Neural cell (in vitro differentiated cells): ENCODE results near the gene RFTN1. TPM values are rescaled to one million over a fixed set of nuclear protein-coding genes. Genes with fewer than 3 reads are reported as not detected.

Experiments used
- H2AFZ ChIP-seq: fragments of 200-600, 300-800 bp; sonication (generic), shearing (Covaris generic); 2 replicates; pipeline ENCODE4 v1.6.0; 2014; ENCODE audit warnings: low read depth, mild to moderate bottlenecking, antibody characterized with exemption, low read length, moderate library complexity
- H3F3A ChIP-seq: fragments of 200-600 bp; shearing (Covaris generic); 2 replicates; pipeline ENCODE4 v1.6.1; 2016; ENCODE audit warnings: mild to moderate bottlenecking, moderate library complexity, mixed read lengths, antibody characterized with exemption, low read length; ENCODE audit not compliant: insufficient read depth, poor library complexity, severe bottlenecking
- H3K27ac ChIP-seq: fragments of 200-600, 300-800 bp; sonication (generic), shearing (Covaris generic); 2 replicates; pipeline ENCODE4 v1.5.1; 2014; ENCODE audit warnings: mild to moderate bottlenecking, low read length, moderate library complexity
- H3K27me3 ChIP-seq: fragments of 300-800, 200-600 bp; sonication (generic), shearing (Covaris generic); 2 replicates; pipeline ENCODE4 v1.6.0; 2014; ENCODE audit warnings: mild to moderate bottlenecking, low read depth, low read length, moderate library complexity; ENCODE audit not compliant: insufficient read depth
- H3K36me3 ChIP-seq: fragments of 300-800, 200-600 bp; sonication (generic), shearing (Covaris generic); 2 replicates; pipeline ENCODE4 v1.5.1; 2014; ENCODE audit warnings: mild to moderate bottlenecking, antibody characterized with exemption, low read length, moderate library complexity; ENCODE audit not compliant: insufficient read depth
- H3K4me2 ChIP-seq: fragments of 300-800, 200-600 bp; sonication (generic), shearing (Covaris generic); 2 replicates; pipeline ENCODE4 v1.6.0; 2014; ENCODE audit warnings: mild to moderate bottlenecking, low read length
- H3K4me3 ChIP-seq: fragments of 300-800, 200-600 bp; sonication (generic), shearing (Covaris generic); 2 replicates; pipeline ENCODE4 v1.5.1; 2014; ENCODE audit warnings: mild to moderate bottlenecking, low read length, moderate library complexity
- H3K79me2 ChIP-seq: fragments of 200-600 bp; shearing (Covaris generic); replicated peaks from 2 replicates; pipeline ENCODE4 v1.6.0; 2014; ENCODE audit warnings: mild to moderate bottlenecking, low read length, moderate library complexity; ENCODE audit not compliant: insufficient read depth
- H3K9ac ChIP-seq: fragments of 300-800, 200-600 bp; sonication (generic), shearing (Covaris generic); 2 replicates; pipeline ENCODE4 v1.6.1; 2016; ENCODE audit warnings: mild to moderate bottlenecking, low read length, mixed read lengths
- H3K9me2 ChIP-seq: fragments of 200-600 bp; shearing (Covaris generic); 2 replicates; pipeline ENCODE4 v1.6.1; 2016; ENCODE audit warnings: mild to moderate bottlenecking, low read length, mixed read lengths; ENCODE audit not compliant: insufficient read depth
- H3K9me3 ChIP-seq: fragments of 200-600, 300-800 bp; sonication (generic), shearing (Covaris generic); 2 replicates; pipeline ENCODE4 v1.6.1; 2016; ENCODE audit warnings: mild to moderate bottlenecking, mixed run types, low read length, moderate library complexity, mixed read lengths
- H4K20me1 ChIP-seq: fragments of 200-600 bp; shearing (Covaris generic); 2 replicates; pipeline ENCODE4 v1.6.1; 2016; ENCODE audit warnings: mild to moderate bottlenecking, mixed run types; ENCODE audit not compliant: insufficient read depth
- CTCF ChIP-seq: fragments of 450-650 bp; IDR thresholded peaks from 2 replicates; pipeline ENCODE4 v1.5.1; 2014; ENCODE audit warnings: antibody characterized with exemption, mild to moderate bottlenecking, moderate library complexity; ENCODE audit not compliant: poor library complexity, severe bottlenecking
- EP300 ChIP-seq: fragments of 450-650 bp; conservative IDR thresholded peaks from 2 replicates; pipeline ENCODE4 v1.6.1; 2014; ENCODE audit warnings: antibody characterized with exemption, mild to moderate bottlenecking, moderate library complexity; ENCODE audit not compliant: poor library complexity, severe bottlenecking
- EZH2 ChIP-seq: fragments of 200-600, 300-800 bp; shearing (Covaris generic), sonication (generic); IDR thresholded peaks from 2 replicates; pipeline ENCODE4 v1.6.1; 2014; ENCODE audit warnings: antibody characterized with exemption, low read length, borderline replicate concordance, mild to moderate bottlenecking; ENCODE audit not compliant: insufficient read depth, poor library complexity, severe bottlenecking
- MXI1 ChIP-seq: fragments of 450-650 bp; conservative IDR thresholded peaks from 2 replicates; pipeline ENCODE4 v1.6.1; 2014; ENCODE audit warnings: antibody characterized with exemption, mild to moderate bottlenecking; ENCODE audit not compliant: poor library complexity, severe bottlenecking
- POLR2AphosphoS5 ChIP-seq: IDR thresholded peaks from 2 replicates; pipeline ENCODE4 v1.6.1; 2012
- RAD21 ChIP-seq: fragments of 450-650 bp; conservative IDR thresholded peaks from 2 replicates; pipeline ENCODE4 v1.6.1; 2014; ENCODE audit warnings: antibody characterized with exemption, mild to moderate bottlenecking, moderate library complexity
- REST ChIP-seq: IDR thresholded peaks from 2 replicates; pipeline ENCODE4 v1.6.1; 2012; ENCODE audit warnings: borderline replicate concordance
- SMC3 ChIP-seq: fragments of 450-650 bp; conservative IDR thresholded peaks from 2 replicates; pipeline ENCODE4 v1.6.1; 2014; ENCODE audit warnings: antibody characterized with exemption, mild to moderate bottlenecking, moderate library complexity; ENCODE audit not compliant: poor library complexity
- TAF1 ChIP-seq: IDR thresholded peaks from 2 replicates; pipeline ENCODE4 v1.6.1; 2012; ENCODE audit warnings: low read depth
- polyA plus RNA-seq: library from polyadenylated mRNA; depleted of rRNA; stranded (reverse); fragments of >200 nt; gene quantifications from 2 replicates; pipeline ENCODE4 v1.2.3, GENCODE V29; 2014

The RFTN1 gene
- polyA plus RNA-seq, 1 donor from 2014 or later = 36.8 TPM

- no peak overlapping the region for H3K4me3 ChIP-seq
- H2AFZ ChIP-seq = no peak overlapping the region
- H3K79me2 ChIP-seq = no peaks in the 10 kb centered on the region
- H3K36me3 ChIP-seq = no peaks in the 10 kb centered on the region
- H4K20me1 ChIP-seq = no peaks in the 10 kb centered on the region
- H3K9me2 ChIP-seq = no peaks in the 10 kb centered on the region
- no peak overlapping the region for H3K4me2 ChIP-seq
- H3K27ac ChIP-seq = no peak overlapping the region
- no peak overlapping the region for H3K9ac ChIP-seq
- TF ChIP-seq CTCF = no peak
- no peak for TF ChIP-seq SMC3
- TF ChIP-seq MXI1 = no peak
- TF ChIP-seq TAF1 = no peak
- TF ChIP-seq EP300 = no peak
- TF ChIP-seq EZH2 = no peak
- no peak for TF ChIP-seq RAD21
- TF ChIP-seq REST = no peak
- no peaks in the 10 kb centered on the region for H3F3A ChIP-seq
- H3K27me3 ChIP-seq = no peaks in the 10 kb centered on the region
- no peaks in the 10 kb centered on the region for H3K9me3 ChIP-seq
Observed at GRCh38 chr3:16547561-16548357, 34.3 kb upstream of the RFTN1 start.

GRCh38 chr3:16546186-16547010 is 32.9 kb upstream of the RFTN1 start:
- H3K4me2 ChIP-seq = no peak overlapping the region
- no peak overlapping the region for H3K27ac ChIP-seq
- no peaks in the 10 kb centered on the region for H4K20me1 ChIP-seq
- H3K9me3 ChIP-seq = no peaks in the 10 kb centered on the region
- no peak overlapping the region for H3K9ac ChIP-seq
- no peaks in the 10 kb centered on the region for H3K79me2 ChIP-seq
- no peaks in the 10 kb centered on the region for H3F3A ChIP-seq
- no peaks in the 10 kb centered on the region for H3K36me3 ChIP-seq
- H3K9me2 ChIP-seq = no peaks in the 10 kb centered on the region
- H3K4me3 ChIP-seq = no peak overlapping the region
- TF ChIP-seq MXI1 (no peak), SMC3 (no peak), EP300 (no peak), EZH2 (no peak), TAF1 (no peak), CTCF (no peak), POLR2AphosphoS5 (no peak), RAD21 (no peak), REST (no peak)
- no peaks in the 10 kb centered on the region for H3K27me3 ChIP-seq
- H2AFZ ChIP-seq = no peak overlapping the region
